HL-60 (cell line): ENCODE data around the gene UXS1.

Experiments used
- DNase-seq, 2 experiments: peaks; one replicate each; pipeline ENCODE4 v3.0.0-alpha.2; 2010 to 2020; ENCODE audit warnings: low read depth in 1 of 2, low spot score in 1 of 2
- H3K27ac ChIP-seq: fragments of 250-450 bp; sonication (Bioruptor Pico); replicated peaks from 2 replicates; pipeline ENCODE4 v1.5.1; 2020; ENCODE audit warnings: mild to moderate bottlenecking, moderate library complexity
- H3K27me3 ChIP-seq: fragments of 250-450 bp; sonication (Bioruptor Pico); 2 replicates; pipeline ENCODE4 v1.5.1; 2021; ENCODE audit warnings: mild to moderate bottlenecking, moderate library complexity; ENCODE audit not compliant: insufficient read depth, poor library complexity, severe bottlenecking
- H3K4me3 ChIP-seq: replicated peaks from 2 replicates; pipeline ENCODE4 v1.5.1; 2011; ENCODE audit warnings: mild to moderate bottlenecking, control low read depth, low read length; ENCODE audit not compliant: insufficient read depth
- GABPA ChIP-seq: IDR thresholded peaks from 2 replicates; pipeline ENCODE4 v1.6.1; 2012; ENCODE audit warnings: low read depth
- POLR2AphosphoS5 ChIP-seq: IDR thresholded peaks from 2 replicates; pipeline ENCODE4 v1.6.1; 2012; ENCODE audit warnings: low read depth
- SPI1 ChIP-seq: IDR thresholded peaks from 2 replicates; pipeline ENCODE4 v1.6.1; 2012; ENCODE audit warnings: low read depth, mild to moderate bottlenecking, borderline replicate concordance
- TF ChIP-seq, protein P1 (sequence below): IDR thresholded peaks from 2 replicates; pipeline ENCODE4 v1.6.1; 2012; ENCODE audit warnings: low read depth; ENCODE audit not compliant: insufficient replicate concordance
- TF ChIP-seq, protein P2 (sequence below): IDR thresholded peaks from one replicate; pipeline ENCODE4 v1.5.1; 2011; ENCODE audit warnings: low read length, control low read depth, inconsistent platforms; ENCODE audit not compliant: insufficient read depth

UXS1 gene

DNA sequence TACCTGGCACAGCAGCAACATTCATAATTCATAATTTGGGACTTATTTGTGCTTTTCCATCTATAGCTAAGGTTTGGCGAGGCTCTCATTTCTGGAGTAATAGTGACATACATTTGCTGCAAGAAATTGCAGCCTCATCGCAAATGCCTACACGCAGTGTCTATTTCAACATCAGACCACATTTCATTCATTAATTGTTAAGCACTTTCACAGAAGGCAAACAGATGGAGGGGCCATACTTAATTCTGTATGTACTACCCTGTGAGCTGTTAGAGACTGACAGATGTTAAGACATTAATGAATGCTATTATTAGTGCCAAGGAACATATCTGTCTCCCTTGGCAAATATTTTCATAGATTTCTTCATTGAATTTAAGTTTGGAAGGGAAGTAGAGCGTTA is 125.7 kb downstream of the UXS1 start:
- Histone ChIP-seq H3K27me3 (peaks cover 25% of the 10 kb centered on the region), H3K27ac (no peak overlapping the region), H3K4me3 (no peak overlapping the region)
- TF ChIP-seq GABPA = no peak
- TF ChIP-seq, protein P1, sequence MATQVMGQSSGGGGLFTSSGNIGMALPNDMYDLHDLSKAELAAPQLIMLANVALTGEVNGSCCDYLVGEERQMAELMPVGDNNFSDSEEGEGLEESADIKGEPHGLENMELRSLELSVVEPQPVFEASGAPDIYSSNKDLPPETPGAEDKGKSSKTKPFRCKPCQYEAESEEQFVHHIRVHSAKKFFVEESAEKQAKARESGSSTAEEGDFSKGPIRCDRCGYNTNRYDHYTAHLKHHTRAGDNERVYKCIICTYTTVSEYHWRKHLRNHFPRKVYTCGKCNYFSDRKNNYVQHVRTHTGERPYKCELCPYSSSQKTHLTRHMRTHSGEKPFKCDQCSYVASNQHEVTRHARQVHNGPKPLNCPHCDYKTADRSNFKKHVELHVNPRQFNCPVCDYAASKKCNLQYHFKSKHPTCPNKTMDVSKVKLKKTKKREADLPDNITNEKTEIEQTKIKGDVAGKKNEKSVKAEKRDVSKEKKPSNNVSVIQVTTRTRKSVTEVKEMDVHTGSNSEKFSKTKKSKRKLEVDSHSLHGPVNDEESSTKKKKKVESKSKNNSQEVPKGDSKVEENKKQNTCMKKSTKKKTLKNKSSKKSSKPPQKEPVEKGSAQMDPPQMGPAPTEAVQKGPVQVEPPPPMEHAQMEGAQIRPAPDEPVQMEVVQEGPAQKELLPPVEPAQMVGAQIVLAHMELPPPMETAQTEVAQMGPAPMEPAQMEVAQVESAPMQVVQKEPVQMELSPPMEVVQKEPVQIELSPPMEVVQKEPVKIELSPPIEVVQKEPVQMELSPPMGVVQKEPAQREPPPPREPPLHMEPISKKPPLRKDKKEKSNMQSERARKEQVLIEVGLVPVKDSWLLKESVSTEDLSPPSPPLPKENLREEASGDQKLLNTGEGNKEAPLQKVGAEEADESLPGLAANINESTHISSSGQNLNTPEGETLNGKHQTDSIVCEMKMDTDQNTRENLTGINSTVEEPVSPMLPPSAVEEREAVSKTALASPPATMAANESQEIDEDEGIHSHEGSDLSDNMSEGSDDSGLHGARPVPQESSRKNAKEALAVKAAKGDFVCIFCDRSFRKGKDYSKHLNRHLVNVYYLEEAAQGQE = no peak
- TF ChIP-seq POLR2AphosphoS5 = no peak
- TF ChIP-seq SPI1 = no peak
- TF ChIP-seq, protein P2, sequence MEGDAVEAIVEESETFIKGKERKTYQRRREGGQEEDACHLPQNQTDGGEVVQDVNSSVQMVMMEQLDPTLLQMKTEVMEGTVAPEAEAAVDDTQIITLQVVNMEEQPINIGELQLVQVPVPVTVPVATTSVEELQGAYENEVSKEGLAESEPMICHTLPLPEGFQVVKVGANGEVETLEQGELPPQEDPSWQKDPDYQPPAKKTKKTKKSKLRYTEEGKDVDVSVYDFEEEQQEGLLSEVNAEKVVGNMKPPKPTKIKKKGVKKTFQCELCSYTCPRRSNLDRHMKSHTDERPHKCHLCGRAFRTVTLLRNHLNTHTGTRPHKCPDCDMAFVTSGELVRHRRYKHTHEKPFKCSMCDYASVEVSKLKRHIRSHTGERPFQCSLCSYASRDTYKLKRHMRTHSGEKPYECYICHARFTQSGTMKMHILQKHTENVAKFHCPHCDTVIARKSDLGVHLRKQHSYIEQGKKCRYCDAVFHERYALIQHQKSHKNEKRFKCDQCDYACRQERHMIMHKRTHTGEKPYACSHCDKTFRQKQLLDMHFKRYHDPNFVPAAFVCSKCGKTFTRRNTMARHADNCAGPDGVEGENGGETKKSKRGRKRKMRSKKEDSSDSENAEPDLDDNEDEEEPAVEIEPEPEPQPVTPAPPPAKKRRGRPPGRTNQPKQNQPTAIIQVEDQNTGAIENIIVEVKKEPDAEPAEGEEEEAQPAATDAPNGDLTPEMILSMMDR = no peak
- peak in 1 of 2 experiments; percentile 3 for DNase-seq

DNA sequence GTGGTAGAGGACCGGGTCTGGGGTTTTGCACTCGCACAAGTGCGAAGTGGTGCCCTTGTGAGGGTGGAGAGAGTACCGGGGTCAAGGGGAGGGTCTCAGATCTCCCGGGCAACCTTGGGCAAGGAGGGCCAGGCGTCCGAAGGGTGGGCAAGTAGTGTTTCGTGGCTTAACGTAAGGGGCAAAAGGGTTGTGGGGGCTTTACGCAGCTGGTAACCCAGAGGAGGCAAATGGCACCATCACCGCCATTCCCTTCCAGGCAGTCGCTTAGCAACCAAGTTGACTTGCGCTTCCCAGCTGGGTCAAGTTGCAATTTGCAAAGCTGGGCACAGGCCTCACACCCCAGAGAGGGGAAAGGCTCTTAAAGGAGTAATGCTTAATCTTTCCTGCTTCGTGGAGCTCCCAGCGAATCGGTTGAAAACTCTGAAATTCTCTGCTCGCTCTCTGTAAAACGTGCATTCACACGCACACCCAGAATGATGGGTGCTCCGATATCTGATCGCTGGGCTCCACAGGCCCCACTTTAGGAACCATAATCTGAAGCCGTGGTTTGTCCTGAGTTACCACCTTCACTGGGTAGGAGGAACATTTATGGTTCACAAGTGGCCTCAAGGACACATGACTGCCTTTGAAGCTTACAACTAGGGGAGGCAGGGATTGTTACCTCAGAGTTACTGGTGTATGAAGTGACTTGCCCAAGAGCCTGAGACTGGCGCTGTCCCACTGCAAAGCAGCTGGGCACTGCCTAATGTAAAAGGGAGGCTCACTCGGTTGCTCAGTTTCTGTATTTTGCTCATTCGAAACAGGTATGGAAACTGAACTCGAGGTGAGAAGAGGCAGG is 127.9 kb downstream of the UXS1 start:
- DNase-seq = no peak
- Histone ChIP-seq H3K27me3 (peaks cover 23% of the 10 kb centered on the region), H3K27ac (no peak overlapping the region), H3K4me3 (no peak overlapping the region)
- TF ChIP-seq POLR2AphosphoS5 = no peak
- no peak for TF ChIP-seq GABPA
- TF ChIP-seq, protein P1 = no peak
- no peak for TF ChIP-seq SPI1
- TF ChIP-seq, protein P2 = no peak

DNA sequence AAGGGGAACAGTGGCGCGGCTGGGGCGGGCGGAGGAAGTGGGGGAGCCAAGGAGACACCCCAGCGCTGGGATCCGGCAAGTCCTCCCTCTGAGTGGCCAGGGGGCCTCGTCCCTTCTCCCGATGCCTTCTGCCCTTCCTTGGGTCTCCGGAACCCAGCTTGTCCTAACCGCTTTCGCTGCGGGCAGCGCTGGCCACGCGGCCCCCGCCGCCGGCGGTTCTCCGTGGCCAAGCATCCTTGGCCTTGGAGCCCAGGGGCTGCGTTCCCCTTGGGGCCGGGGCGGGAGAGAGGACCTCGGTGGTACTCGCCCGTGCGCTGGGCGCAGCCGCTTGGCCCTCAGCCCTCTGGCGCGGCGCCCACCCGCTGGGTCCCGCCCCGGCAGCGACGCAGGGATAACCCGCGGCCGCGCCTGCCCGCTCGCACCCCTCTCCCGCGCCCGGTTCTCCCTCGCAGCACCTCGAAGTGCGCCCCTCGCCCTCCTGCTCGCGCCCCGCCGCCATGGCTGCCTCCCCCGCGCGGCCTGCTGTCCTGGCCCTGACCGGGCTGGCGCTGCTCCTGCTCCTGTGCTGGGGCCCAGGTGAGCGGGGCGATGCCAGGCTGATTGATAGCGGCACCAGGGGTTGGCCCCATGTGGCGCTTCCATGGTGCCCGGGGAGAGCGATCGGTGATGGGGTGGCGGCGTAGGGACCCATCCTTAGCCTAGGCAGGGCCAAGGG is 128.7 kb downstream of the UXS1 start:
- TF ChIP-seq, protein P1 = no peak
- TF ChIP-seq, protein P2 = no peak
- TF ChIP-seq GABPA (no peak), SPI1 (no peak; the same call in 1 of the 2 replicates), POLR2AphosphoS5 (no peak)
- no peak for DNase-seq
- Histone ChIP-seq H3K4me3 (no peak overlapping the region; the same call in none of the 2 replicates), H3K27me3 (peaks cover 23% of the 10 kb centered on the region), H3K27ac (no peak overlapping the region)
